Measurements from ENCODE around the gene DDX50. TPM values are rescaled to one million over a fixed set of nuclear protein-coding genes. Genes with fewer than 3 reads are reported as not detected.
"Not testable (repeated sequence)": the region's sequence is repeated elsewhere in the genome, so short reads cannot be mapped to it uniquely, and the experiment has no call there.

The DDX50 gene
- 10 to 100 TPM; 53.9 to 76.0 (median 64.2) TPM for polyA plus RNA-seq (ENCODE audit: insufficient read length in 4 of 4)

- DNase-seq (ENCODE audit: low read depth in 4 of 4, low spot score in 2 of 4) = peak; percentile 97 to 99 (median 98)
Measured at GRCh38 chr10:68901105-68901927, at the start of gene DDX50. DDX50 (plus strand) TSS chr10:68901315; CDS start chr10:68901385, 70 bp downstream.

DNA sequence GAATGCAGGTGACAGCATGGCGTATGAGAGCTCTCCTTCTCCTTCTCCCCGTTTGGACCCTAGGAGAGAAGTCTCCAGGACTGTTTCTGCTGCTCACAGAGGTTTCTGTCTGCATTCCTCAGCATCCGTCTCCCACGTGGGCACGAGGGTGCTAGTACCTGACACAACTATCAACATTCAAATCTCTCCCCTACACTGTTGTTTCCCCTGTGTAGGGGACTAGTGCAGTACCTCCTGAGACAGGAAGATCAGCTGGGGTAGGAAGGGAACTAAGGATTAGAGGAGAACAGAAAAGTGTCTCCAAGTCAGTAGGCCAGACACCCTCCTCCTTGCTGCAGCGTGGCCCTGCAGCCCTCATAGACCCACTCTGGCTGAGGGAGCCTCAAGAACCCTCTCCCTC, 44.8 kb upstream of the DDX50 start:
- DNase-seq (ENCODE audit: low read depth in 4 of 4, low spot score in 2 of 4) = no peak

GRCh38 chr10:68857005-68857404, 44.1 kb upstream of the DDX50 start:
- no peak for DNase-seq (ENCODE audit: low read depth in 4 of 4, low spot score in 2 of 4)

DNA sequence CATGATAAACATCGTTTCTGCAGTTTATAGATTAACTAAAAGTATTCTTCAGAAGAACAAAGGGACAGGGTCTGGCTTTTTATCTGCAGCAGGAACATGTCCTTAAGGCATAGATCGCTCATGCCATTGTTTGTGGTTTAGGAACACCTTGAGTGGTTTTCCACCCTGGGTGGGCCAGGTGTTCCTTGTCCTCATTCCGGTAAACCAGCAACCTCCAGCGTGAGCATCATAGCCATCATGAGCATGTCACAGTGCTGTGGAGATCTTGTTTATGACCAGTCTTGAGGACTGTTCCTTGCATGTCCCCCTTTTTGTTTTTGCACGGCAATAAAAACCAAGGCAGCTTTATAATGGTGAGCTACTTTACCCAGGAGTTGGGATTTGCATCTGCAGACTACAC, 39.9 kb upstream of the DDX50 start:
- DNase-seq (ENCODE audit: low read depth in 4 of 4, low spot score in 2 of 4) = no peak

- no peak for DNase-seq (ENCODE audit: low read depth in 4 of 4, low spot score in 2 of 4)
Measured at GRCh38 chr10:68864611-68865010, 36.5 kb upstream of the DDX50 start.

DNA sequence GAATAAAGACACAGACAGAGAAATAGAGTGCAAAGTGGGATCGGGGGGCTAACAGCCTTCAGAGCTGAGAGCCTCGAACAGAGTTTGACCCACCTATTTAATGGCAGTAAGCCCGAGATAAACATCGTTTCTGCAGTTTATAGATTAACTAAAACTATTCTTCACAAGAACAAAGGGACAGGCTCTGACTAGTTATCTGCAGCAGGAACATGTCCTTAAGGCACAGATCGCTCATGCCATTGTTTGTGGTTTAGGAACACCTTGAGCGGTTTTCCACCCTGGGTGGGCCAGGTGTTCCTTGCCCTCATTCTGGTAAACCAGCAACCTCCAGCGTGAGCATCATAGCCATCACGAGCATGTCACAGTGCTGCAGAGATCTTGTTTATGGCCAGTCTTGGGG, 32.9 kb upstream of the DDX50 start:
- DNase-seq (ENCODE audit: low read depth in 4 of 4, low spot score in 2 of 4) = not testable (repeated sequence)

DNA sequence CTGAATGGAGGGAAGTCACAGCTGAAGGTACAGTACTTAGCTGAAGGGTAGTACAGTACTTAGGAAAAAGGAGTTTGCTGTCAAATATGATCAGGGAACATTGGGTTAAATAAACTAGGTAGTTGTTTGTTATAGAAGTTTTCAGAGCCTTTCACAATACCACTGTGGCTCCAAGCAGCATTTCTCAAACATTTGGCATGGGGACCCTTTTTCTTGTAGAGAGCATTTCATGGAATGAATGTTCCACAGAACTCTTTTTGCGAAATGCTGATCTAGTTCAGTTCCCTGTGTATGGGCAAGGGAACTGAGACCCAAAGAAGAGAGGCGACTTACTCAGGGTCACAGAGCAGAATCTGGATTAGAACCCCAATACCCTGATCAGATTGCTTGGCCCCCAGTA, 31.5 kb upstream of the DDX50 start:
- no peak for DNase-seq (ENCODE audit: low read depth in 4 of 4, low spot score in 2 of 4)

DNA sequence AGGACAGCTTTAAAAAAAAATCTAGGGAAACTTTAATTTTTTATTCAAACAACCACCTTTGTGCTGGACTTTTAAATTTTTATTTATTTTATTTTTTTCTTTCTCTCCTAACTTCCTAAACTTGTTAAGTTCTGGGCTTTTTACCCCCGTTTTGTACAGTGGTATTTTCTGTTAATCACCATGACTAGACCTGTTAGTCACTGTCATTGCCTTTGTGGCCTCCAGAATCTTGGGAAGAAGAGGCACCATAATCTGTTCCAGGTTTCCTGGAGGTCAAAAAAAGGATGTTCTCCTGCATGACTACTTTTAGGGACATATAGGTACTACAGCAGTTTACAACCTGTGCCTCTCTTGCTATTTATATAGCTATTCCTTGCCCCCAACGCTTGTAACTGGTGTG, 31.1 kb upstream of the DDX50 start:
- no peak for DNase-seq (ENCODE audit: low read depth in 4 of 4, low spot score in 2 of 4)

GRCh38 chr10:68870545-68871104, 30.5 kb upstream of the DDX50 start:
- DNase-seq (ENCODE audit: low read depth in 4 of 4, low spot score in 2 of 4) = no peak

- DNase-seq (ENCODE audit: low read depth in 4 of 4, low spot score in 2 of 4) = no peak
Measured at GRCh38 chr10:68871105-68871711, 29.9 kb upstream of the DDX50 start.

GRCh38 chr10:68871731-68872342, 29.3 kb upstream of the DDX50 start:
- peak in 3 of 4 donors; percentile 53 to 86 (median 77) for DNase-seq (ENCODE audit: low read depth in 4 of 4, low spot score in 2 of 4)

DNA sequence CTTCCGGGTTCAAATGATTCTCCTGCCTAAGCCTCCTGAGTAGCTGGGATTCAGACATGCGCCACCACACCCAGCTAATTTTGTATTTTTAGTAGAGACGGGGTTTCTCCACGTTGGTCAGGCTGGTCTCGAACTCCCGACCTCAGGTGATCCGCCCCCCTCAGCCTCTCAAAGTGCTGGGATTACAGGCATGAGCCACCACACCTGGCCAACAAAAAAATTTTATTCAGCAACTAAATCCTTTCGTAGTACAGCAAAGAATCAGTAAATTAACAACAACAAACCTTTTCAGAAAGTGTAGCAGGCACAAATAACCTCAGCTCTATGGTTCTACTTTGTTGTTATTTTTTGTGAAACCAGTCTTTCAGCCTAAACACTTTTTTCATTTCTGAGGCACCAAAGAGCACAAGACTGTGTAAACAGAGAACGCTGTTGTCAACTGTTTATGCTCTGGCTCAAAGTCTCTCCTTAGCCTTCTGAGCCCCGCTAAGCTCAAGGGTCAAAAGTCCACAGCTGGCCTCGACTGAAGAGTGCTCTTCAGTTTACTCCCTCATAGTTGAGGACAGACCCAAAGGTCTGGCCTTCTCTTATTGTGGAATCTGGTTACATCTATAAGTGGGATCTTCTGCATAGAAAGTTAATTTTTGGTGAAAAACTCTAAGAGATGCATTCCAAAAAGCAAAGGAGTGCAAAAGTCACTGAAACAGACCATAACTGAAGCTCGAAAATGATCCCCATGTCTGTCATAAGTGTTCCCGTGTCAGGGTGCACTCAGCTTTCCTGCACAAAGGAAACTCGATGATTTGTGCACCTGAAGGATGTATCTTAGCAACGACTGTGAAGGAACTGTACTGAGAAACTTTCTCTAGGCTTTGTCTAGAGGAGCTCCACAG, 24.6 kb upstream of the DDX50 start:
- DNase-seq (ENCODE audit: low read depth in 4 of 4, low spot score in 2 of 4) = peak in 3 of 4 donors; percentile 55 to 67 (median 65)

DNA sequence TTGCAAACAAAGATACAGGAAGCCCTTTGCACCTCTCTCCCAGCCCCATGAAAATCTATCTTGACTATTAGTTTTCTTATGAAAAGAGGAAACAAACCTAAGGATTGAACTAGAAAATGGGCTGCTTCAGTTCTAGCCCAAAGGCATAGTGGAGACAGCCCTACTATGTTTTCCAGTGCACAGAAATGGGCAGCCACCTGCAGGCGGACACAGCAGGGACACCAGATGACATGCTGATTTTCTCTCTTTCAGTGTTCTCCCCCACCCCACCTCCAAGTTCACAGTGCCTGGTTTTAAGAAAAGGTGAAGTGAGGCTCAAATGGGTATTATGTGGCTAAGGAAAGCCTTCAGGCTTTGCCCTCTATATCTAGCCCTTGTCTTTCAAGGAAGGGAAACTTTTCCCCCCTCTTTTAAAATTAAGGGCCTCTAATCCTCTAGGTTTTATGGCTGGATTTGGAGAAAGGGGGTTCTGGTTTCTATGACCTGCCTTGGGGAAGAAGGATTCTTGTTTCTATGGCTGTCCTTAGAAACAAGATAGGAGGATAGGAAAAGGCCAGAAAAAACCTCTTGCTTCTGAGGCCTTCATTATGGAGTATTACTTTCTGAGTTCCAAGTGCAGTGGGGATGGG, 23.5 kb upstream of the DDX50 start:
- no peak for DNase-seq (ENCODE audit: low read depth in 4 of 4, low spot score in 2 of 4)

DNA sequence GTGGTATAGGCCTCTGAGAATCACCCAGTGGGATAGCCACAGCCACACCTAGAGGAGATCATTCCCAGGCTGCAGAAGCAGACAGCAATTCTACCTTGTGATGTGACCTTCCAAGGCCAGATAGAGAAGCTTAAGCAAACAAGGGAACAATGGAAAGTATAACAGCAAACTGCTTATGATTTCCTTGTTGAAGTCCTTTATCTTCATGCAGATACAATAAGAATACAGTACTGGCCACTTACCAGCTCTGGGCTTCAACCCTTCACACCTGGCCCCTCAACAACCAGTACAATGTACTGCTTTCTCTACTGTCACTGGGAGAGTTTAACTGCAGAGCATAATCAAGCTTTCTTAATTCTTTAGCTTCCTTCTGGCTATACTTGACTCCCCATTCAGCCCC, 22.6 kb upstream of the DDX50 start:
- no peak for DNase-seq (ENCODE audit: low read depth in 4 of 4, low spot score in 2 of 4)

GRCh38 chr10:68879628-68880027, 21.5 kb upstream of the DDX50 start:
- no peak for DNase-seq (ENCODE audit: low read depth in 4 of 4, low spot score in 2 of 4)

GRCh38 chr10:68880181-68880580, 20.9 kb upstream of the DDX50 start:
- no peak for DNase-seq (ENCODE audit: low read depth in 4 of 4, low spot score in 2 of 4)

GRCh38 chr10:68895041-68895440, 6.1 kb upstream of the DDX50 start:
- DNase-seq (ENCODE audit: low read depth in 4 of 4, low spot score in 2 of 4) = no peak

GRCh38 chr10:68897336-68897741, 3.8 kb upstream of the DDX50 start:
- DNase-seq (ENCODE audit: low read depth in 4 of 4, low spot score in 2 of 4) = peak; percentile 42 to 66 (median 47)

- DNase-seq (ENCODE audit: low read depth in 4 of 4, low spot score in 2 of 4) = no peak
Measured at GRCh38 chr10:68899186-68899745, 1.8 kb upstream of the DDX50 start.

Measured in left renal cortex interstitium (tissue), 4 donors.